ENCODE results near the gene EPS8.
"Not testable (repeated sequence)": the region's sequence is repeated elsewhere in the genome, so short reads cannot be mapped to it uniquely, and the experiment has no call there.

Gene EPS8

DNA sequence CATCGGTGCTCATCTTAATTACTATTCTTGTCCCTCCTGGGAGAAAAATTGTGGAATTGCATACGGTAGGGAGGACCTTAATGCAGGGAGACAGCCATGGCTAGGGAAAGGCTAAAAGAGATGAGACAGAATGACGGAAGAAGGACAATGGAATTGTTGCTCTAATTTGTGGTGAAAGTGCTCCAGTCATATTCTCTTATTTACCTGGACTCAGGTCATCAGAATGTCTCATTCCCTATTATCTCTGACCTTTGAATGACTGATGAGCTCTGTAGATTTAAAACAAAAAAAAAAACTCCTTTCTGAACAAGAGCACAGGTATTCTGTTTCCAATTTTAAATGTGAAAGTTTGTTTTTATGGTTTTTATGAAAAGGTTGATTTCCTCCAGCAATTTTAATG is 8.6 kb upstream of the EPS8 start:
- DNase-seq (ENCODE audit: low read depth in 2 of 2), result no peak

DNA sequence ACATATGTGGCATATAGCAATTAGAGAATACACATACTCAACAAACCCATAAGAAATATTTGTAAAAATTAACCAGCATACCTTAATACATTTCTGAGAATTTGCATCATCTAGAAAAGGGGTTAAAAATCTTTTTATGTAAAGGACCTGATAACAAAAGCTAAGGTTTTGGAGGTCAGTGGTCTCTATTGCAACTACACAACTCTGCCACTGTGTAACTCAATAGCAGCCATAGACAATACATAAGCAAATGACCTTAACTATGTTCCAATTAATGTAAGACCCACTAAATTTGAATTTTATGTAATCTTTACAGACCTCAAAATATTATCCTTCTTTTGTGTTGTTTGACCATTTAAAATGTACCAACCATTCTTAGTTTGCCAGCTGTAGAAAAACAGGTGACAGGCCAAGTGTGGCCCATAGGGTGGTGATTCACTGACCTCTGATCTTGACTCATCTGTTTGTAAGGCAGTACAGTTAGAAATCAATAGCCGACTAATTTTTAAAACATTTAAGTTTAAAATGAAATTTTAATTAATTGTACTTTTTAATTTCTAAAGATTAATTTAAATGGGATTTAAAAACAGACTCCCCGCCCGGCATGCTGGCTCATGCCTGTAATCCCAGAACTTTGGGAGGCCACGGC is 7.4 kb upstream of the EPS8 start:
- DNase-seq (ENCODE audit: low read depth in 2 of 2), result no peak

DNA sequence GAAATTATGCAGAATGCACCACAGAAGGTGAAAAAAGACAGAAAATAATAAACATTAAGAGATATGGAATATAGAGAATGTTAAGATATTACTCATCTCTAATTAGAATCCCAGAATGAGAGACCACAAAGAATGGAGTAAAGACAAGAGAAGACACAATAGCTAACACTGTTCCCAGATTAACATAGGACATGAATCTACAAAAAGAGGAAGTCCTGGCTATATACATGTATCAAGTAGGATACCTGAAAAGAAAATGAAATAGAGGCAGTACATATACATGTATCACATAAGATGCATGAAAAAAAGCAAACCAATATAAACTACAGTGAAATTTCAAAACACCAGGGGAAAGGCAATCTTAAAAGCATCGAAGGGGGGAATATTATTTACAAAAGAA is 5.6 kb upstream of the EPS8 start:
- DNase-seq (ENCODE audit: low read depth in 2 of 2), result no peak

DNA sequence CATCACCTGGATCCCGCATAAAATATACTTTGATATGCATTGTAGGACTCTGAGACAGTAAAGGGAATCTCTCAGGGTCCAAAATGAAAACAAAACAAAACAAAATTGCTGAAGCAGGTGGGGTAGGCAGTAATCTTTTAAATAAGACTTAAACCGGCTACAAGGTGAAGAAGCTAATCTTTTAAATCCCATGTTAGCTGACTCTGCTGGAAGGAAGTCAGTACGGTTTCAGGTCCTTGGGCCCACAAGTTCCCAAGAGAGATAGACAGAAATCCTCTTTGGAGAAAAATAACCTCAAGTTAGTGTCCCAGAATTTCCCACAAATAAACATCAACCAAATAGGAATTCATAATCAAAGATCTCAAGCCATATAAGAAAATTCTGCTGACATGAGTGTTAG is 5.0 kb upstream of the EPS8 start:
- DNase-seq (ENCODE audit: low read depth in 2 of 2), result no peak

DNA sequence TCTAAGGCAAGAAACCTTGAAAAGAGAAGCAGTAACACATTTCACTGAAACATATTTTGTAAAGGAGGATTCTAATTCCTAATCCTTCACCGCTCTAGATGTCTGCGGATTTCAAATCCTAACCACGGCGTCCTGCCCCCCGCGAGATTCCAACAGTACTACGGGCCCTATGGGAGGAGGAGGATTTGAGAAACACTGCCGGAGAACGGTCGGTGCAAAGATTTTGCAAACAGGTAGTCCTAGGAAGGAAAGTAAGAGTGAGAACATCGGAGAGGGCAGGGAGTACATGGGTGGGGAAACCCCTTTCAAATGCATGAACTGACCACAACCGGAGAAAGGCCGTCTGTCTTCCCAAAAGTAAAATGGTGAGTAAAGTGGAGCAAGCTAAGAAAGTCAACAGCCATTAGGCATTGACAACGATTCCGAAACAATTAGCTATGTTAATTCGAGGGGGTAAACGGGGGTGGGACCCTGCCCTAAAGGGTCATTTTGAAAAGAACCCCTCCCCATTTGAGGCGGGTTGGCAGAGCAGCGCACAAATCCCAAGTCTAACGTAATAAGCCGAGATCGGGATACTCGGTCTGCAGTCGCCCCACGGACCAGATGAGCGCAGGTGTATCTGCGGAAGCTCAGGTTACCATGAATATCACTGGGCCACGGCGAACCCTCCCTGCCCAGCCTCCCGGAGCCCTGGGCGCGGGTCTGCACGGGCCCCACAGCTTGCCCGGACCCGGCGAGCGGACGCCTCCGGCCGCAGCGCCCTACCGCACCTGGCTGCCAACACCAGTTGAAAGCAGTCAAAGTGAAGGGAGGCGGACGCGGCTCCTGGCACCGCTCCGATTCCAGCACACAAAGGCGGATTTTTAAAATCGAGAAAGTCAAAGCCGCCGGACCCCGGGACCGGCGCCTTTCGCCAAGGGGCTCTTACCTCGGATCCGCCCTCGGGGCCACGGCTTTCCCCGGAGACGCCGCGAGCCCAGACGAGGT is 662 bp downstream of the EPS8 start:
- DNase-seq (ENCODE audit: low read depth in 2 of 2), result no peak

DNA sequence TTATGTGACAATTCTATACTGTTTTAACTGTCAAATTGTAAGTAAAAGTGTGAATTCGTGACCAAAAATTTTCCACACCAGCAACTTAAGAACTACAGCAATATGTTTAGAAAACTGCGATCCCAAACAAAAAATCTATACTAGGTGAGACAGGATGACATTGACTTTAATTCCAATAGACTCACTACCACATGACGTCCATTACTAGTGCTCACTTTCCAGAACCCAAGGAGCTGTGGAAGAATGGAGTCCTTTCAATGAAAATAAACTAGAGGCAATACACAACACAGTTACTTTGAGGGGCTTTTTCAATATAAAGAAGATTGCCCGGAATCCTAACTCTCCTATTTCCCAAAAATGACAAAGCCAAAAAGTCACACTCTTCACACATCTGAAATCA is 1.4 kb downstream of the EPS8 start:
- no peak for DNase-seq (ENCODE audit: low read depth in 2 of 2)

DNA sequence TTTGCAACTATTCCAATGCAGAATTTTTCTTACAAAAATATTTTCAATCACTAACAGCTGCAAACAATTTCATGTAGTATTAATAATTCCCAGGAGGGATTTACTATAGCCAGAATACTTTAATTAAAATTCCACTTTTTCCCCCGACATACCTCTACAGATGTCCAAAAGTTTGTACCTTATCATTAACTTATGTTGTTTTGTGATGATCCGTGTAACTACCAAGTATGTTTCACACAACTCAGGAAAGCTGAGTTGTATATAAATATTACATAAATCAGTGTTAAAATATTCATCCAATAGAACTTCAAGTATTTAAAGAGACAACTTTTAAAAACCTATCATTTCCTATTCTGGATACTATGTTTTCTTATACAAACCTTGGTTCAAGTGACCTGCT is 2.4 kb downstream of the EPS8 start:
- no peak for DNase-seq (ENCODE audit: low read depth in 2 of 2)

DNA sequence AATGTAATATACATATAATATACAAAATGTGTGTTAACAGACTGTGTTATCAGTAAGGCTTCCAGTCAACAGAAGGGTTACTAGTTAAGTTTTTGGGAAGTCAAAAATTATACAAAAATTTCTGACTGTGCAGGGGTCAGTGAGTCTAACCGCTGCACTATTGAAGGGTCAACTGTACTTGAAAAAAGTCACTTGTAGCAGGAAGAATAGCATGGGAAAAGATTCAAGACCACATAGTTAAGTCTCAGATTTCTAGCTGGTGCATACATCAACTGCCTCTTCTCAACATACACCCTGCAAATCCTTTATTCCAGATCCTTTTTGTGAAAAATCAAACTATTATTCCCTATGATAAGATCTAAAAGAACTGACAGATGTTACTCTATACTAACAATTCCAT is 5.9 kb downstream of the EPS8 start:
- no peak for DNase-seq (ENCODE audit: low read depth in 2 of 2)

DNA sequence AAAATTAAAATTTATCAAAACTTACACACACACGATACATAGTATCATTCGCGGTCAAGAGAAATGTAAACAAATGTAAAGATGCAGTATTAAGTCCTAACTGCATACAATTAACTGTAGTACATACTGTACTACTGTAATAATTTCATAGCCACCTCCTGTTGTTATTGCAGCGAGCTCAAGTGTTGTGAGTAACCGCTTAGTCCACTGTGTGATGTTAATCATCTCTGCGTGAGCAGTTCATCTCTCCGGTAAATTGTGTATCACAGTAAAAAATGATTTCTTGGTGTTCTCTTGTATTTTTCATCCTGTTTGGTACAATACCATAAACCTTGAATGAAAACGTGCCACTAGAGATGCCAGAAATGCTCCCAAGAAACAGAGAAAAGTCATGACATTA is 6.5 kb downstream of the EPS8 start:
- DNase-seq (ENCODE audit: low read depth in 2 of 2), result no peak

DNA sequence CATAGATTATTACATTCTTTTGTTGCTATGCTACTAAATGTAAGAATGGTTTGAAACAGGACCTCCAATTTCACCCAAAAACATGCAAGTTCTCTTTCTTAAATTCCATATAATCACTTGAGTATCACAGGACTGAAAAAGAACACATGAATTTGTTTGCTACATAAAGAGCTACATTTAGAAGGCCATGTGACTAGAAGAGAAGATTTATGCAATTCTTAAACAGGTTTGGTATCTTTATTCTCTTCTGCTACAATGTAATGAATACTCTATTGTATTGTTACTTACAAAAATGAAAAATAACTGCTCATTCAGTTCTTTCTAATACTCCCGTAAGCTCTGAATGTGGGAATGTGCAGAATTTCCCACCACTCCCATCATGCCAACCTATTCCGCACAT is 9.3 kb downstream of the EPS8 start:
- DNase-seq (ENCODE audit: low read depth in 2 of 2), result no peak

DNA sequence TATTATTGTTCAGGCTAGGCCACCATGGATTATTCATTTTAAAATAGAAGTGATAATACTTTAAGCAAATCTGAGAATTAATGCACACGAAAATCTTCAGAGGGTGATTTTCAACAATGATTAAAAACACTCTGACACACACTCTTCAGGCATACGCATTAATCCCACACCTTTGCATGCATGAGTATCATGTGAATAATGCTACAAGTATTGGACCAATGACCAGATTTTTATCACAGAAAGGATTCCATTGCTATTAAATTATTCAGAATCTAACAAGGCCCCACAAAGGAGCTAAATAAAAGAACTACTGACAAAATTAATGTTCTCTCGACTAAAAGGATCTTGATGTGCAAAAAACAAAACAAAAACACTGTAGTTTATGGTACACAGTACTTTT is 11.1 kb downstream of the EPS8 start:
- DNase-seq (ENCODE audit: low read depth in 2 of 2), result no peak

DNA sequence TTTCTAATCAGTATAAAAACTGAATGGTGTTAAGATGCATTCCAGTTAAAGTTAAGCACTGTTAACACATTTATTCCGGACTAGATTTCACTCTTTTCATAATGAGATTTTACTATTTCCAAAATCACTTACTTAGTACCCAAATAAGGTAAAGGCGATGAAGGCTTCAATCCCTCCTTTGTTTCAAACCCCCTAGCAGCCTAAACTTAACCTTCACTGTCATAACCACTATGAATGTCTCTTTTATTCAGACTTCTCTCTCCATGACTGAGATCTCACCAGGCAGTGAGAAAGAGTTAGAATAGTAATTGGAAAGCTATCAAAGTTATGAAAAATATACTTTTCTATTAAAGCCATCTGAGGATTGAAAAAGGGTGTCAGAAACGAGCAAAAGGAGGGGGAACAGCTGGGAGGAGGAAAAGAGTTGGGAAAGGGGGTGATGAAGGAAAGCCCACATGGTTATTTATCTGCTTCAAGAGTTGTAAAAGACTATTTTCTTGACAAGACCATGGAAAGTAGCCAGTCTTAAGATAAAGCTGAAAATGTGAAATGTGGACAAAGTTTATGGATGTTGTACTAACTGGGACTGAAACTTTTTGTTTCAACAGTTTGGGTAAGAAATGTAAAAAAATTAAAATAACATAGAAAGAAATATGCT is 11.7 kb downstream of the EPS8 start:
- no peak for DNase-seq (ENCODE audit: low read depth in 2 of 2)

DNA sequence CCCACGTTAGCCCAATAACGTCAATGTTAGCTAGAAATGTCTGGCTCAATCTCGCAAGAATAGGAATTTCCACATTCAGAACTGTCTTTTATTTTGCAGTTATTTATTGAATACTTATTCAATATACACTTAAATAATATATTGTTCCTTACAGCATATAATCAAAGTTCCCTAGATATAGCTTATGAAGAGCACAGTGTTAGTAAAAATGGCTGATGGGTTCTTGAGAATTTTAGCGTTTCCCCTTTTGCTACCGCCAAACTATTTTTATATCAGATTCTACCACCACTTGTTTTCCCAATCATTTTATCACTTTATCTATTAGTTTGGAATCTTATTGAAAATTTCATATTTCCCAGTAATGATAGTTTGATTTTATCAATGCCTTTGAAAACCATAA is 12.7 kb downstream of the EPS8 start:
- DNase-seq (ENCODE audit: low read depth in 2 of 2), result no peak

DNA sequence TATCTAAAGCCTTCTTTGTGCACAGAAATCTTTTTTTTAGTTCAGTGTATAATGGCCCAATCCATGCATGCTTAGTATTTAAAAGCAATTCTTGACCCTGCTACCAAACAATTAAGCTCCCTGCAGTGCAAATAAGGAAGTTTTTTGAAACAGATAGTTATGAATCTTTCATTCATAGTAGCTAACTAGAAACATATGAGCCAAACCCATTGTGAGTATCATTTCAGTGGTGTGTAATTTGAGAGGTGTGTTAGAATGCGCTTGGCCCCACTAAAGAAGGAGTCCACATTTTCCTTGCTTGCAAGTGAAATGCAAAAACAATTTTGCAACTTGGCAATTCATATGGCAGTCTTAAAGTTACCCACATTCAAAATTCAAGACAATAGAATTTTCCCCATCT is 14.4 kb downstream of the EPS8 start:
- no peak for DNase-seq (ENCODE audit: low read depth in 2 of 2)

DNA sequence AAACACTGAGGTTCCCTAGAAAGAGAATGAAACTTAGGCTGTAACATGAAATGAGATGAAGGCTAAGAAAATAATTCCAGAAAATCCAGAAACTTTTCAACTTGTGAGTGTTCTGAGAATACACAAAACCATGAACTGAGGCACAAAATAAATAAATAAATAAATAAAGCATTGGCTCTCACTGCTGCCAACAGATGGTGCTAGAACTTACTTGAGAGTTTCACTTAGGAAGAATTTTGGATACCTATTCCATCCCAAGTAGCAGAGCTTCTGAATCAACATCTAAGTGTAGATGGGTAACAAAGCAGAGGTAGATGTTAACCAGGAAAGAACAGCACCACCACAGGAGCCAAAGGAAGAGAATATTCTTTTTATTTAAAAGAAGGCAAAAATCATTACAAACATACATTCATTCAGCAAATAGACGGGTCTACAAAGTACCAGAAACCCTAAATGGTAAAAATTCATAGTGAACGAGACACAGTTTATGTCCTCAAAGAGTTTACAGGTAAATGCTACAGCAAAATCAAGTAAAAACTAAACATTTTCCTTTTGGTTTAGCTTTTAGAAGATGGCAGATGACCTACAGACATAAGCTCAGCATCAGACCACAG is 16.7 kb downstream of the EPS8 start:
- no peak for DNase-seq (ENCODE audit: low read depth in 2 of 2)

DNA sequence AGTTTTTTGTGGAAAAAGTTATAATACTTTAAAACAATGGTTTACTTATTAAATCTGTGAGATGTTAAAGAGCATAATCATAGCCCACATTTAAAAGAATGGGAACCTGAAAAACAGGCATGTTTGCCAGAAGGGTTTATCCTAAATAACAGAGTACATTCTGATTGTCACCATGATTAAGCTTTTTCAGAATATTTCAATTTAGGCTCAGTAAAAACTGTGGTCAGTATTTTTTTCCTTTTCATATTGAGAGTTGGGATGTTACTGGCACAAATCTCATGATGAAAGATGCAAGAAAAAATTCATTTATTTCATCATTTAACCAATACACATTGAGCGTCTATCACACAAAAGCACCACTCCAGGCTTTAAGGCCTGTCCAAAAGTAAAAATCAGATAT is 18.6 kb downstream of the EPS8 start:
- no peak for DNase-seq (ENCODE audit: low read depth in 2 of 2)

DNA sequence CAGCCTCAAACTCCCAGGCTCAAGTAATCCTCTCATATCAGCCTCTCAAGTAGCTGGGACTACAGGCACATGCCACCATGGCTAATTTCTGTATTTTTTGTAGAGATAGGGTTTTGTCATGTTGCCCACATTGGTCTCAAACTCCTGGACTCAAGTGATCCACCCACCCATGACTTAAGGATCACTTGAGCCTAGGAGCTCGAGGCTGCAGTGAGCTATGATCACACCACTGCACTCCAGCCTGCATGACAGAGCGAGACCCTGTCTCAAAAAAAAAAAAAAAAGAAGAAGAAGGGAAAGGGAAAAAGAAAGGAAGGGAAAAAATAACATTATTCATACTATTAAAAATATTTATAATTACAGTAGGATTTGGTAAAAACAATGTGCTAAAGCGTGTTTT is 19.2 kb downstream of the EPS8 start:
- DNase-seq (ENCODE audit: low read depth in 2 of 2), result no peak

DNA sequence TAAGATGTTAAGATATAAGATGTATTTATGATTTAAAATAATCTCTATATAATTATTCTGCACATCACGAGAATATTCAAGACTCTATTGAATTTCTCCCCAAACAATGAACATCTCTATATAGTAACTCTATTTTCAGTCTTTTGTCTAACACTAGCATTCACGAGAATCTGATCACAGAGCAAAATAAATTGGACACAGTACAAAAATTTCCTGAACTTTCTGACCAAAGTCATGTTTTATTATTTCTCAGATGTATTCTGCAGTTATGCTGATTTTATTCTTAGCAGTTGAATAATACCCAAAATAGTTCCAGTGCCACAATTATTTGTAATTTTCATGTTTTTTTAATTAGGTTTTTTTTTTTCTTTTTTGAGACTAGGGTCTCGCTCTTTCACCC is 19.6 kb downstream of the EPS8 start:
- no peak for DNase-seq (ENCODE audit: low read depth in 2 of 2)

DNA sequence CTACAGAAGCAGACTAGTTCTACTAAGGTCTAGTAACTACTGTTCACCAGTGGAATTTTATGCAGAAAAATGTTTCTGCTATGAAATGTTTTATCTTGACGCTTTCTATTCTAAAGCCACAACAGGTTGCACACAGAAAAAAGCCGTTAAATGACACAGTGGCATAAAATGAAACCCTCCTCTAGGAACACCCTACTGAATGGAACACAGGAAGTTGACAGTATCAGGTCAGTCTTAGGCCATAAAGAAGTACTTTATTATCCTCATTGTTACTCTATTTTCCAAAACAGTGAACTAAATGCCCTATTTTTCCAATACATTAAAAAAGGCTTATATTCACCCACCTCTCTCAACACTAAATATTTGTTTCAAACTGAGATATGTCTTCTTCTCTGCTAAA is 21.9 kb downstream of the EPS8 start:
- DNase-seq (ENCODE audit: low read depth in 2 of 2), result no peak

DNA sequence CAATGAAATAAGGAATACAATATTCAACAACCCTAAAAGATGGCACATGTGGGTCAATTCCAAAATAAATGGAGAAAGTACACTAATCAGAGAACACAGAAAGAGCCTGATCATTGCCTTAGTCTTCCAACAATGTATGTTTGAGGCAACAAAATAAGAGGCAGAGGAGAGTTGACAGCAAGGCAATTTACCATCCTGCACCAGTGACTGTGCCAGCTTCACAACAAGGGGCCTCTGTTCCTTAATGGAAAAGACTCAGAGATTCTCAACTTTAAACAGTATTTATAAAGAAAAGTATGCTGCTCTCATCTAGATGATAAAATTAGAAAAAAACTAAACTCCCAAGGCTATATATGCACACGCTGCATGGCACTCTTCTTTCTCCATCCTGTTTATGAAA is 25.9 kb downstream of the EPS8 start:
- DNase-seq (ENCODE audit: low read depth in 2 of 2), result no peak

DNA sequence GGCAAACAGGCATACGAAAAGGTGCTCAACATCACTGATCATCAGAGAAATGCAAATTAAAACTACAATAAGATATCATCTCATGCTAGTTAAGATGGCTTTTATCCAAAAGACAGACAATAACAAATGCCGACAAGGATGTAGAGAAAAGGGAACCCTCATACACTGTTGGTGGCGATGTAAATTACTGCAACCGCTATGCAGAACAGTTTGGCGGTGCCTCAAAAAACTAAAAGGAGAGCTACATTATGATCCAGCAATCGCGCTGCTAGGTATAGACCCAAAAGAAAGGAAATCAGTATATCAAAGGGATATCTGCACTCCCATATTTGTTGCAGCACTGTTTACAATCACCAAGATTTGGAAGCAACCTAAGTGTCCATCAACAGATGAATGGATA is 27.0 kb downstream of the EPS8 start:
- not testable (repeated sequence) for DNase-seq (ENCODE audit: low read depth in 2 of 2)

DNA sequence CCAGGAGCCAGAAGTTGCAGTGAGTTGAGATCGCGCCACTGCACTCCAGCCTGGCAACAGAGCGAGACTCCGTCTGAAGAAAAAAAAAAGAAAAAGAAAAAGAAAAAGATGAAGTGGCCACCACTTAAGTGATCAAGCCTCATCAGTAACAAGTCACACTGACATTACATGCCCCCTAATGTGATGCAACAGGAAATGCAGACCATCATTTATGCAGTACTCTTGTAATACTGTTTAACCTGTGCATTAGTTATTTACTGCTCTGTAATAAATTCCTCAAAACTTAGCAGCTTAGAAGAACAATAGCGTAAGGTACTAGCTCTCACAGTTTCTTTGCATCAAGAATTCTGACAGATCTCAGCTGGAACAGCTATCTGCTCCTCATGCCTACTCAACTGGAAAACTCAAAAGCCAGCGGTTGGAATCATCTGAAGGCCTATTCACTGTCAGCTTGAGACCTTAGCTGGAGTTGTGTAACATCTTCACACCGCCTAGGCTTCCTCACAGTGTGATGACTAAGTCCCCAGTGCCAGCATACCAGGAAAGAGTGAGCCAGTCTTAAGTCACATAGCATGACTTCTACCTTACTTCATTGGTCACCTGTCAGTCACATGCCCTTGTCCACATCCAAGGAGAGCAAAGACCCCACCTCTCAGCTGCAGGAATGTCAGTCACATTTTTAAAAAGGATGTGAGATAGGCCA is 31.5 kb downstream of the EPS8 start:
- DNase-seq (ENCODE audit: low read depth in 2 of 2), result no peak
